Esophagus (tissue), 2 donors: ENCODE measurements around the gene ST14. TPM values are rescaled to one million over a fixed set of nuclear protein-coding genes. Genes with fewer than 3 reads are reported as not detected.
"Not testable (repeated sequence)": the region's sequence is repeated elsewhere in the genome, so short reads cannot be mapped to it uniquely, and the experiment has no call there.

Experiments
- H3K27ac ChIP-seq, 2 donors: one replicate each; pipeline ENCODE4 v1.5.1; 2013; ENCODE audit warnings: low read depth in 2 of 2, mild to moderate bottlenecking in 2 of 2, inconsistent platforms in 1 of 2, low read length in 1 of 2, moderate library complexity in 1 of 2
- H3K27me3 ChIP-seq, 2 donors: one replicate each; pipeline ENCODE4 v1.6.1; 2013; ENCODE audit warnings: low read length in 2 of 2, control low read depth in 1 of 2, mild to moderate bottlenecking in 1 of 2; ENCODE audit not compliant: insufficient read depth in 2 of 2, control insufficient read depth in 1 of 2
- H3K36me3 ChIP-seq, 2 donors: one replicate each; pipeline ENCODE4 v1.6.1; 2013; ENCODE audit warnings: low read length in 1 of 2; ENCODE audit not compliant: control insufficient read depth in 2 of 2, insufficient read depth in 2 of 2
- H3K4me1 ChIP-seq, 2 donors: one replicate each; pipeline ENCODE4 v1.6.1; 2013; ENCODE audit warnings: low read length in 1 of 2; ENCODE audit not compliant: control insufficient read depth in 2 of 2, insufficient read depth in 2 of 2
- H3K4me3 ChIP-seq, 2 donors: one replicate each; pipeline ENCODE4 v1.5.1; 2013; ENCODE audit warnings: low read length in 2 of 2, mild to moderate bottlenecking in 2 of 2, low read depth in 1 of 2, moderate library complexity in 1 of 2
- H3K9me3 ChIP-seq, 2 donors: one replicate each; pipeline ENCODE4 v1.6.1; 2013; ENCODE audit warnings: mild to moderate bottlenecking in 2 of 2, low read depth in 1 of 2, low read length in 1 of 2, moderate library complexity in 1 of 2; ENCODE audit not compliant: control insufficient read depth in 2 of 2, insufficient read depth in 1 of 2
- WGBS, 2 donors: extraction: QIAGEN DNeasy Blood & Tissue Kit; methylation state at CpG; one replicate each; pipeline ENCODE4 v1.1.7; 2013; 5-methylcytosine and 5-hydroxymethylcytosine counted together
- polyA plus RNA-seq, 2 donors: library from polyadenylated mRNA; stranded (reverse); fragments of 200-250 nt; gene quantifications; one replicate each; pipeline ENCODE4 v1.2.3, GENCODE V29; 2013
- donor health status: healthy with polysubstance abuse.
- donor health status: Bipolar disorder and iron deficiency.

The ST14 gene
- polyA plus RNA-seq, 2 donors = 69.6 to 86.4 TPM

DNA sequence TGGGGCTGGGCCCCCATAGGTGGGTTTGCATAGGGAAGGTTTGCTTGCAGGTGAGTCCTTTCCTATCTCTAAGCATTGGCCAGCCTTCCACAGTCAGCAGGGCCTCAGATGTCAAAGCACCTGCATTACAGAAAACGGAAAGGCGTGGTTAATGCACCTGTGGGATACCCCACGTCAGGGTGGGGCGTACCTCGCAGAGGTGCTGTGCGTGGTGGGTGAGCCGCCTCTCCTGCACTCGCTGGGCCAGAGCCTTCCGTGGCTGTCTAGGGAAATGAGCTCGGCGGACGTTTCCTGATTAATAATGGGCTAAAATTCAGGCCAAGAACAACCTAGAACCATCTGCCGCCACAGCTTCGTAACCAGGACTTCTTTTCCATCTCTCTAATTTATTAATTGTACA is 32.3 kb downstream of the ST14 start:
- H3K9me3 ChIP-seq = no peaks in the 10 kb centered on the region
- H3K4me1 ChIP-seq = peaks cover 7 to 15% of the 10 kb centered on the region in 2 donors
- peaks cover 0 to 43% of the 10 kb centered on the region in 2 donors for H3K36me3 ChIP-seq
- no peak overlapping the region for H3K27ac ChIP-seq
- H3K27me3 ChIP-seq = no peaks in the 10 kb centered on the region
- 87 to 90% methylated on average over 14 of the region's 14 CpGs for WGBS, 2 donors
- no peak overlapping the region for H3K4me3 ChIP-seq

DNA sequence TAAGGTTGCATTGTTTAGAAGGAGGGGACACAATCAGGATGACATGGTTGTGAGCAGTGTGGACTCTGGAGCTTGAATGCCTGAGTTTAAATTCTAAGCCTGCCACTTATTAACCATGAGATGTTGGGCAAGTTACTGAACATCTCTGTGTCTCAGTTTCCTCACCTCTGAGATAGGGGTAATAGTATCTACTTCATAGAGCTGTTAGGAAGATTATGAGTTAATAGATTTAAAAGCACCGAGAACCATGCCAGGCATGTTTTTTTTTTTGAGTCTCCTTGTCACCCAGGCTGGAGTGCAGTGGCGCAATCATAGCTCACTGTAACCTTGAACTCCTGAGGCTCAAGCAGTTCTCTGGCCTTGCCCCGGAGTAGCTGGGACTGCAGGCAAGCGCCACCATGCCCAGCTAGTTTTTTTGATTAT is 33.3 kb downstream of the ST14 start:
- Histone ChIP-seq H3K4me1 (peaks cover under 1 to 13% of the 10 kb centered on the region in 2 donors), H3K27ac (no peak overlapping the region), H3K9me3 (no peaks in the 10 kb centered on the region), H3K36me3 (peaks cover 2 to 49% of the 10 kb centered on the region in 2 donors), H3K4me3 (no peak overlapping the region), H3K27me3 (no peaks in the 10 kb centered on the region)
- 72 to 81% methylated on average over 4 of the region's 4 CpGs for WGBS, 2 donors

DNA sequence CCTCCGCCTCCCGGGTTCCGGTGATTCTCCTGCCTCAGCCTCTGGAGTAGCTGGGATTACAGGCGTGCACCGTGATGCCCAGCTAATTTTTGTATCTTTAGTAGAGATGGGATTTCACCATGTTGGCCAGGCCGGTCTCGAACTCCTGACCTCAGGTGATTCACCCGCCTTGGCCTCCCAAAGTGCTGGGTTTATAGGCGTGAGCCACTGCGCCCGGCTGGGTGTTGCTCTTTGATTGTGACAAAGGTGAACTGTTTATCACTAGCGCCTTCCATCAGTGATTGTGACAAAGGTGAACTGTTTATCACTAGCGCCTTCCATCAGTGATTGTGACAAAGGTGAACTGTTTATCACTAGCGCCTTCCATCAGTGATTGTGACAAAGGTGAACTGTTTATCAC is 34.0 kb downstream of the ST14 start:
- not testable (repeated sequence) for H3K4me1 ChIP-seq, H3K9me3 ChIP-seq, H3K27me3 ChIP-seq, H3K4me3 ChIP-seq, H3K27ac ChIP-seq
- H3K36me3 ChIP-seq = peaks cover 3 to 48% of the 10 kb centered on the region in 2 donors
- 90 to 94% methylated on average over 14 of the region's 14 CpGs for WGBS, 2 donors

DNA sequence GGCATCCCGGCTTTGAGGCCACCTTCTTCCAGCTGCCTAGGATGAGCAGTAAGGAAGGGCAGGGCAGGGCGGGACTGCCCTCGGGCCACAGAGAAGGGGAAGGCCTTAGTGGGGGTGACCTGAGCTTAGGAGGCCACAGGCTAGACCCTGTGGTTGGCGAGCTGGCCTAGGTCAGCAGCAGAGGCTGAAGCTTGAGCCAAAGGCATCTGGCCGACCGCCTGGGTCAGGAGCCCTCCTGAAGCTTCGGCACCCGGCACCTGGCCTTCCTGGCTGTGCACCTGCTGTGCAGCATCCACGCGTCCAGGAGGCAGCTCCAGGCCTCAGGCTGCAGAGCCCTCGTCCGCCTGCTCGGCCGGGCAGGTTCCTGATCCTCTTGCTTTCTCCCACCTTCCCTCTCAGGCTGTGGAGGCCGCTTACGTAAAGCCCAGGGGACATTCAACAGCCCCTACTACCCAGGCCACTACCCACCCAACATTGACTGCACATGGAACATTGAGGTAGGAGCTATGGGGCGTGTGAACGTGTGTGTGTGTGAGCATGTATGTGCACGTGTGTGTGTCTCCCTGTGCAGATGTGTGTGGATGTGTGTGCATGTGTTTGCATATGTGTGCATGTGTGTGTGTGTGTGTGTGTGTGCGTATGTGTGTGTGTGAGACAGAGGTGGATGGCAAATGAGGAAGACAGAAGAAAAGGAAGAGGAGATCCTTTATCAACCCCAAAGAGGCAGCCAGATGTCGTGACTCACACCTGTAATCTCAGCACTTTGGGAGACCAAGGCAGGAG is 34.9 kb downstream of the ST14 start:
- 90 to 93% methylated on average over 21 of the region's 21 CpGs for WGBS, 2 donors
- Histone ChIP-seq H3K36me3 (peaks cover 3 to 51% of the 10 kb centered on the region in 2 donors), H3K27ac (no peak overlapping the region), H3K27me3 (no peaks in the 10 kb centered on the region), H3K4me3 (no peak overlapping the region), H3K4me1 (peaks cover 0 to 4% of the 10 kb centered on the region in 2 donors), H3K9me3 (no peaks in the 10 kb centered on the region)

DNA sequence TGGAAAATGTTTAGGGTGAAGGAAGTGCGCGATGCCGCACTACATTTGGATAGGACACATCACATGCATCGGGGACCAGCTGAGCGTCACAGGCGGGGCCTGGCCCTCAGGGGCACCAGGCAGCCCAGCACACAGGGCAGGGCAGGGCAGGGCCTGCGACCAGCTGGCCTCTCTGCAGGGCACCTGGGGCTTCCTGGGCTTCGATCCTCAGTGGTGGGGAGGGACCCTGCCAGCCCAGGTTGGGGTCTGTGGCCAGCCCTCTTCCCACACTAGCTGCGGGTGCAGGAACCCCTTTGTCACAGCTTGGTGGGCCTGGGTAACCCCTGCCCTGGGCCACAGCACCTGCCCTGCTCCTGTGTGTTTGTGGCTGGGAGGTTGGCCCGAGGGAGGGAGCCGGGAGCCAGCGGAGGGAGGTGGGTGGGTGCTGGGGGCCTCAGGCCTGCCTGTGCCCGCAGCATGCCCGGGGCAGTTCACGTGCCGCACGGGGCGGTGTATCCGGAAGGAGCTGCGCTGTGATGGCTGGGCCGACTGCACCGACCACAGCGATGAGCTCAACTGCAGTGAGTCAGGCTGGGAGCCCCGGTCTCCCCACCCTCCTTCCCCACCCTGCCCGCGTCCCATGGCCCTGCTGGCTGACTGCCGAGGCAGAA is 37.9 kb downstream of the ST14 start:
- H3K27ac ChIP-seq = no peak overlapping the region
- H3K27me3 ChIP-seq = no peaks in the 10 kb centered on the region
- no peaks in the 10 kb centered on the region for H3K4me1 ChIP-seq
- no peaks in the 10 kb centered on the region for H3K9me3 ChIP-seq
- no peak overlapping the region for H3K4me3 ChIP-seq
- WGBS, 2 donors = 88 to 91% methylated on average over 27 of the region's 27 CpGs
- H3K36me3 ChIP-seq = peaks cover 3 to 61% of the 10 kb centered on the region in 2 donors

DNA sequence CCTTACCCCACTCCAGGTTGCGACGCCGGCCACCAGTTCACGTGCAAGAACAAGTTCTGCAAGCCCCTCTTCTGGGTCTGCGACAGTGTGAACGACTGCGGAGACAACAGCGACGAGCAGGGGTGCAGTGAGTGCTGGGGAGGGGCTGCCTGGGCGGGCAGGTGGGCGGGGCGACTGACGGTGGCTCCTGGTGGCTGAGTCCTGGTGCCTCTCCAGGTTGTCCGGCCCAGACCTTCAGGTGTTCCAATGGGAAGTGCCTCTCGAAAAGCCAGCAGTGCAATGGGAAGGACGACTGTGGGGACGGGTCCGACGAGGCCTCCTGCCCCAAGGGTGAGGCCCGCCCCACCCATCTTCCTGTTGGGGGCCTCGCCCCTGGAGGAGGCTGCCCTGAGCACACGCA is 38.7 kb downstream of the ST14 start:
- WGBS, 2 donors = 85 to 87% methylated on average over 22 of the region's 22 CpGs
- Histone ChIP-seq H3K4me3 (no peak overlapping the region), H3K27me3 (no peaks in the 10 kb centered on the region), H3K27ac (no peak overlapping the region), H3K36me3 (peaks cover 3 to 65% of the 10 kb centered on the region in 2 donors), H3K4me1 (no peaks in the 10 kb centered on the region), H3K9me3 (no peaks in the 10 kb centered on the region)

DNA sequence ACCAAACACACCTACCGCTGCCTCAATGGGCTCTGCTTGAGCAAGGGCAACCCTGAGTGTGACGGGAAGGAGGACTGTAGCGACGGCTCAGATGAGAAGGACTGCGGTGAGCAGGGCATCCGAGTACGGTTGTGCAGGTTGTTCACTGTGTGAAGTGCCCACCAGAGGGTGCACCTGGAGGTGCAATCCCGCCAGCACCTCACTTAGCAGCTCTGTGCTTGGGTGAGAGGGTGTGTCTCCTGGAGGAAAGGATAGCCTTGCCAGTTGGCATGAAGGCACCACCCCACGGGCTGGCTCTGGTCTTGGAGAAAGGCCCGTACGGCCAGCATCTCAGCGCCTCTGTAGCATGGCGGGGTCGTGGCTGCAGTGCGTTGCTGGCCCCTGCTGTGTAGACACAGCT is 39.4 kb downstream of the ST14 start:
- Histone ChIP-seq H3K9me3 (no peaks in the 10 kb centered on the region), H3K4me3 (no peak overlapping the region), H3K4me1 (no peaks in the 10 kb centered on the region), H3K27ac (no peak overlapping the region), H3K36me3 (peaks cover 3 to 67% of the 10 kb centered on the region in 2 donors), H3K27me3 (no peaks in the 10 kb centered on the region)
- WGBS, 2 donors = 89 to 95% methylated on average over 15 of the region's 15 CpGs

DNA sequence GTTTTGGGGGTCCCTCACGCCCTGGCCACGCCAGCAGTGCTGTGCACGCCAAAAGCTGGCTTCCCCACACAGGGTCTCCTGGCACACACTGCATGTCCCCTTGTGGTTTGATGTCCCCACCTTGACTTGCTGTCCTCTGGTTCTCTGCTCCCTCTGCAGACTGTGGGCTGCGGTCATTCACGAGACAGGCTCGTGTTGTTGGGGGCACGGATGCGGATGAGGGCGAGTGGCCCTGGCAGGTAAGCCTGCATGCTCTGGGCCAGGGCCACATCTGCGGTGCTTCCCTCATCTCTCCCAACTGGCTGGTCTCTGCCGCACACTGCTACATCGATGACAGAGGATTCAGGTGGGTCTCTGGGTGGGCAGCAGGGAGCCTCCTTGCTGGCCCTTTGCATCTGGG is 40.2 kb downstream of the ST14 start:
- no peaks in the 10 kb centered on the region for H3K27me3 ChIP-seq
- WGBS, 2 donors = 91 to 96% methylated on average over 12 of the region's 12 CpGs
- no peaks in the 10 kb centered on the region for H3K9me3 ChIP-seq
- no peak overlapping the region for H3K4me3 ChIP-seq
- H3K4me1 ChIP-seq = no peaks in the 10 kb centered on the region
- H3K27ac ChIP-seq = no peak overlapping the region
- peaks cover 3 to 59% of the 10 kb centered on the region in 2 donors for H3K36me3 ChIP-seq

DNA sequence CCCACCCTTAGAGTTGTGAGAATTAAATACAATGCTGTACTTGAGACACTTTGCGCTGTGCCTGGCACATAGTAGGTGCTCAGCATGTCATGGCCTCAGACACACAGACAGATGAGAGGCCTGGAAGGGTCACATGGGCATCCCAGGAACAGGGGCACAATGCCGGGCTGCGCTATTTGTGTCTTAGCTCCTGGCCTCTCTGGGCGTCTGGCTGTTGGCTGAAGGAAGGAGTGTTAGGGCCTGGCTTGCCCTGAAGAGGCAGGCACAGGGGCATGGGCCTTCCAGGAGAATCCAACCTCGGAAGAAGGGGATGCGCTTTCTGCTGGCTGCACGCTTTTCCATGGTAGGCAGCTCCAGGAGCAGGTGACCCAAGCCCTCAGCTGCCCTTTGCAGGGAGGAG is 41.4 kb downstream of the ST14 start:
- WGBS, 2 donors = 94 to 95% methylated on average over 7 of the region's 7 CpGs
- peaks cover 3 to 56% of the 10 kb centered on the region in 2 donors for H3K36me3 ChIP-seq

More for the DNA sequence above, 41.4 kb downstream of the ST14 start:
- H3K27me3 ChIP-seq = no peaks in the 10 kb centered on the region
- no peaks in the 10 kb centered on the region for H3K4me1 ChIP-seq
- H3K9me3 ChIP-seq = no peaks in the 10 kb centered on the region
- H3K27ac ChIP-seq = no peak overlapping the region
- no peak overlapping the region for H3K4me3 ChIP-seq
